OCI-LY1 (cell line): ENCODE results near the gene SSNA1.

Experiments used
- H2AFZ ChIP-seq: fragments of 200-600 bp; sonication (generic), shearing (Covaris generic); 2 replicates; pipeline ENCODE4 v1.6.0; 2014; ENCODE audit warnings: antibody characterized with exemption, mild to moderate bottlenecking, low read length
- H3F3A ChIP-seq: fragments of 200-600 bp; sonication (generic), shearing (Covaris generic); 2 replicates; pipeline ENCODE4 v1.6.0; 2014; ENCODE audit warnings: mild to moderate bottlenecking, antibody characterized with exemption, low read length, moderate library complexity; ENCODE audit not compliant: insufficient read depth
- H3K27ac ChIP-seq: fragments of 200-600 bp; sonication (generic); 2 replicates; pipeline ENCODE4 v1.5.1; 2014; ENCODE audit warnings: low read length, mixed run types, mild to moderate bottlenecking, low read depth; ENCODE audit not compliant: poor library complexity, severe bottlenecking
- H3K27me3 ChIP-seq: fragments of 200-600 bp; sonication (generic); 2 replicates; pipeline ENCODE4 v1.6.0; 2014; ENCODE audit warnings: antibody characterized with exemption, mild to moderate bottlenecking, low read length, moderate library complexity; ENCODE audit not compliant: insufficient read depth
- H3K36me3 ChIP-seq: fragments of 200-600 bp; sonication (generic); 2 replicates; pipeline ENCODE4 v1.6.1; 2014; ENCODE audit warnings: mild to moderate bottlenecking, antibody characterized with exemption, low read length, moderate library complexity, mixed read lengths; ENCODE audit not compliant: insufficient read depth
- H3K4me1 ChIP-seq: fragments of 200-600 bp; sonication (generic); 2 replicates; pipeline ENCODE4 v1.5.1; 2014; ENCODE audit warnings: mild to moderate bottlenecking, low read length, moderate library complexity; ENCODE audit not compliant: insufficient read depth, severe bottlenecking
- H3K4me2 ChIP-seq: fragments of 200-600 bp; sonication (generic), shearing (Covaris generic); 2 replicates; pipeline ENCODE4 v1.6.1; 2014; ENCODE audit warnings: low read length
- H3K4me3 ChIP-seq: fragments of 200-600 bp; sonication (generic); 2 replicates; pipeline ENCODE4 v1.5.1; 2014; ENCODE audit warnings: low read length, low read depth, mild to moderate bottlenecking, mixed read lengths; ENCODE audit not compliant: poor library complexity, severe bottlenecking
- H3K79me2 ChIP-seq: fragments of 200-600 bp; shearing (Covaris generic); 2 replicates; pipeline ENCODE4 v1.6.1; 2016; ENCODE audit warnings: mixed run types, low read length, mixed read lengths; ENCODE audit not compliant: insufficient read depth
- H3K9ac ChIP-seq: fragments of 200-600 bp; sonication (generic), shearing (Covaris generic); 2 replicates; pipeline ENCODE4 v1.6.1; 2014; ENCODE audit warnings: mild to moderate bottlenecking, low read length, mixed read lengths
- H3K9me2 ChIP-seq: fragments of 200-600 bp; sonication (generic), shearing (Covaris generic); 2 replicates; pipeline ENCODE4 v1.6.1; 2014; ENCODE audit warnings: low read depth, mild to moderate bottlenecking, low read length, mixed read lengths
- H3K9me3 ChIP-seq: fragments of 200-600 bp; shearing (Covaris generic); 2 replicates; pipeline ENCODE4 v1.6.1; 2014; ENCODE audit warnings: low read length, mixed read lengths
- H4K20me1 ChIP-seq: fragments of 200-600 bp; sonication (generic), shearing (Covaris generic); 2 replicates; pipeline ENCODE4 v1.6.0; 2016; ENCODE audit warnings: mild to moderate bottlenecking, low read length; ENCODE audit not compliant: insufficient read depth
- CTCF ChIP-seq: fragments of 200-600 bp; sonication (generic), shearing (Covaris generic); IDR thresholded peaks from 2 replicates; pipeline ENCODE4 v1.5.1; 2017; ENCODE audit warnings: mild to moderate bottlenecking, antibody characterized with exemption, low read length, moderate library complexity, mixed read lengths
- EZH2 ChIP-seq: fragments of 200-600 bp; sonication (generic), shearing (Covaris generic); IDR thresholded peaks from 2 replicates; pipeline ENCODE4 v1.8.0; 2017; ENCODE audit warnings: borderline replicate concordance, mixed run types, mild to moderate bottlenecking, antibody characterized with exemption, low read length, moderate library complexity, mixed read lengths

Gene SSNA1

GRCh38 chr9:137222190-137223077 is 34.0 kb downstream of the SSNA1 start, which contains the start of gene RNF208:
TSS of gene RNF208 (minus strand) at chr9:137222240. CDS start at chr9:137221212, 1,028 bp downstream.
- Histone ChIP-seq H3K79me2 (no peaks in the 10 kb centered on the region), H2AFZ (no peak within 1 kb of the TSS), H3K4me3 (peak within 1 kb of the TSS; percentile 81), H3K27me3 (no peaks in the 10 kb centered on the region), H4K20me1 (no peaks in the 10 kb centered on the region), H3K27ac (no peak within 1 kb of the TSS), H3K4me1 (peaks cover 18% of the 10 kb centered on the region), H3K36me3 (peaks cover 6% of the 10 kb centered on the region; the same call in 1 of the 2 replicates), H3K4me2 (peak within 1 kb of the TSS; percentile 73), H3K9ac (peak within 1 kb of the TSS; percentile 54; the same call in 1 of the 2 replicates), H3K9me3 (no peaks in the 10 kb centered on the region), H3K9me2 (no peaks in the 10 kb centered on the region), H3F3A (no peaks in the 10 kb centered on the region)
- TF ChIP-seq EZH2: no peak
- no peak for TF ChIP-seq CTCF

GRCh38 chr9:137223078-137223970 is 34.8 kb downstream of the SSNA1 start:
- peak overlapping the region; percentile 91 for H3K9ac ChIP-seq
- TF ChIP-seq CTCF (no peak), EZH2 (no peak)
- H3F3A ChIP-seq: no peaks in the 10 kb centered on the region
- no peaks in the 10 kb centered on the region for H3K9me3 ChIP-seq
- H2AFZ ChIP-seq: no peak overlapping the region
- H3K4me2 ChIP-seq: peak overlapping the region; percentile 84
- H3K27ac ChIP-seq: no peak overlapping the region
- H3K79me2 ChIP-seq: no peaks in the 10 kb centered on the region
- H3K4me1 ChIP-seq: peaks cover 17% of the 10 kb centered on the region
- H3K9me2 ChIP-seq: no peaks in the 10 kb centered on the region
- peak overlapping the region; percentile 81 for H3K4me3 ChIP-seq
- peaks cover 6% of the 10 kb centered on the region; the same call in 1 of the 2 replicates for H3K36me3 ChIP-seq
- no peaks in the 10 kb centered on the region for H4K20me1 ChIP-seq
- peaks cover 2% of the 10 kb centered on the region; the same call in 1 of the 2 replicates for H3K27me3 ChIP-seq

GRCh38 chr9:137224830-137225694 is 36.6 kb downstream of the SSNA1 start, which contains the start of gene CYSRT1:
TSS of gene CYSRT1 (plus strand) at chr9:137225174. CDS start at chr9:137225622, 448 bp downstream.
- peak within 1 kb of the TSS; percentile 91 for H3K9ac ChIP-seq
- no peaks in the 10 kb centered on the region for H3K36me3 ChIP-seq
- no peaks in the 10 kb centered on the region for H3K9me3 ChIP-seq
- H2AFZ ChIP-seq: no peak within 1 kb of the TSS
- H4K20me1 ChIP-seq: no peaks in the 10 kb centered on the region
- H3K9me2 ChIP-seq: no peaks in the 10 kb centered on the region
- TF ChIP-seq EZH2 (no peak), CTCF (no peak)
- H3K79me2 ChIP-seq: no peaks in the 10 kb centered on the region
- peak within 1 kb of the TSS; percentile 84 for H3K4me2 ChIP-seq
- no peaks in the 10 kb centered on the region for H3F3A ChIP-seq
- H3K4me3 ChIP-seq: peak within 1 kb of the TSS; percentile 81
- peaks cover 3% of the 10 kb centered on the region; the same call in 1 of the 2 replicates for H3K27me3 ChIP-seq
- peaks cover 17% of the 10 kb centered on the region for H3K4me1 ChIP-seq
- no peak within 1 kb of the TSS for H3K27ac ChIP-seq
